ENCODE results near the gene C1R.

The C1R gene

GRCh38 chr12:7090222-7090998, 1.8 kb downstream of the C1R start:
- no peak for TF ChIP-seq CTCF (IDR thresholded peaks at IDR 0.05; ENCODE audit: low read depth, low read length)
- DNase-seq (ENCODE audit: extremely low read depth, low read depth): no peak

DNA sequence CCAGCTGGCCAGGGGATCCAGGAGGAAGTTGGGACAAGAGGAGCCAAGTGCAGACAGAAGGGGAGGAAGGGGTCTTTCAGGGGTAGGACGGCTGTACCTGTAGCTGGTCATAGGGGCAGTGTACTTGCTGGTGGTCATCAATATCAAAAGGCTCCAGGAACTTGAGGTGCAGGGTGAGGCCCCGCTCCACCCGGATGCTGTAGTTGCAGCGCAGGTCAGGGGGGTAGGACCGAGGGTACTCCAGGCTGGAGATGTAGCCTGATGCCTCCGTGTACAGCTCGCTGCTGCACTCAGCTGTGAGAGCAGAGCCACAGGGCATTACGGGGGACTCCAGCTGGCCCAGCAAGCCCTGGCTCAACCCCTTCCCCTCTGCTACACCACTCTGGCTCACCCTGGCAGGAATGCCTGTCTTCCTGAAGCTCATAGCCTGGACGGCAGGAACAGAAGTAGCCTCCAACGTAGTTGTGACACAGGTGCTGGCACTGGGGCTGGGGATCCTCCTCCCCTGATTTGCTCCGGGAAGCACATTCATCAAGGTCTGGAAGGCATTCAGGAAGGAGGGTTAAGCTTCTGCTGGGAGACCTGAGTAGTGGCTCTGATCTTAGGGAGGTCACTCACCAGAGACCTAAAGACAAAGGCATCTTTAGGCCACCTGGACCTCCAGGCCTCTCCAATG, 2.9 kb downstream of the C1R start:
- no peak for TF ChIP-seq CTCF (IDR thresholded peaks at IDR 0.05; ENCODE audit: low read depth, low read length)
- no peak for DNase-seq (ENCODE audit: extremely low read depth, low read depth)

DNA sequence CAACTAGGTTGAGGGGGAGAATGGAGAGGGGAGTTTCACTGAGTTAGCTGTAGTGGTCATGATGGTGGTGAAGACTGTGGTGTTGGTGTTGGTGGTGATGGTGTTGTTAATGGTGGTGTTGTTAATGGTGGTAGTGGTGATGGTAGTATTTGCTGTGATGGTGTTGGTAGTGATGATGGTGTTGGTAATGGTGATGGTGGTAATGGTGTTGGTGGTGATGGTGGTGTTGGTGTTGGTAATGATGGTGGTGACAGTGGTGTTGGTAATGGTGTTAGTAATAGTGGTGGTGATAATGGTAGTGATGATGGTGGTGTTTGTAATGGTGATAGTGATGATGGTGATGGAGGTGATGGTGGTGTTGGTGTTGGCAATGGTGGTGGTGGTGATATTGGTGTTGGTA, 9.1 kb downstream of the C1R start:
- TF ChIP-seq CTCF (IDR thresholded peaks at IDR 0.05; ENCODE audit: low read depth, low read length): no peak
- no peak for DNase-seq (ENCODE audit: extremely low read depth, low read depth)

DNA sequence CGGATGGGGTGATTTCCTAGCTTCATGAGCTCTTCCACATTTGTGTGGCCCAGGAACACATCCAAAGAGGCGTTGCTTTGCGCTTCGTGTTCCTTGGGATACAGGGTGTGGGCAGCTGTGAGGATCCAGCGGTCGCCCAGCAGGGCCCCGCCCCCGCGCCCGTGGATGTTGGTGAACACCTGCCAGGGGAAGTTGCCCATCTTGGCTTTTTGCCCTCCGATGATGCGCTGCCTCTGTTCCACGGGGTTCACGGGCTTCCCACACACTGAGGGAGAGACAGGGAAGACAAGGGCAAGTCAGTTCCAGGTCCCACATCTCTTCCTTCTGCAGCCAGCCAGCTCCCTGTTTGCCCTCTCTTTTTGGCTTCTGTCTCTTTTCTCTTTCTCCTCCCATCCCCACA, 11.2 kb downstream of the C1R start:
- no peak for DNase-seq (ENCODE audit: extremely low read depth, low read depth)
- no peak for TF ChIP-seq CTCF (IDR thresholded peaks at IDR 0.05; ENCODE audit: low read depth, low read length)

- no peak for TF ChIP-seq CTCF (IDR thresholded peaks at IDR 0.05; ENCODE audit: low read depth, low read length)
- no peak for DNase-seq (ENCODE audit: extremely low read depth, low read depth)
Measured at GRCh38 chr12:7079826-7080125, 12.5 kb downstream of the C1R start.

DNA sequence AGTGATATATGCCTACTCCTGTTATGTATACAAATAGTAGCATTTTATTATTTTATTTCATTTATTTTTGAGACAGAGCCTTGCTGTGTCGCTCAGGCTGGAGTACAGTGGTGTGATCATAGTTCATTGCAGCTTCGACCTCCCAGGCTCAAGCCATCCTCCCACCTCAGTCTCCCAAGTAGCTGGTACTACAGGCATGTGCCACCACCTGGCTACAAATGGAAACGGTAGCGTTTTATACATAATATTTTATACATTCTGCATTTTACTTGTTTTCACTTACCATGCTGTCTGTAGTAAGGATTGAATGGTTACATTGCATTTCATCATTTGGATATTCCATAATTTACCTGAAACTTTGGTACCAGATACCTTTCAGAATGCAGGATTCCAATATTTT, 14.1 kb downstream of the C1R start:
- TF ChIP-seq CTCF (IDR thresholded peaks at IDR 0.05; ENCODE audit: low read depth, low read length): no peak

DNA sequence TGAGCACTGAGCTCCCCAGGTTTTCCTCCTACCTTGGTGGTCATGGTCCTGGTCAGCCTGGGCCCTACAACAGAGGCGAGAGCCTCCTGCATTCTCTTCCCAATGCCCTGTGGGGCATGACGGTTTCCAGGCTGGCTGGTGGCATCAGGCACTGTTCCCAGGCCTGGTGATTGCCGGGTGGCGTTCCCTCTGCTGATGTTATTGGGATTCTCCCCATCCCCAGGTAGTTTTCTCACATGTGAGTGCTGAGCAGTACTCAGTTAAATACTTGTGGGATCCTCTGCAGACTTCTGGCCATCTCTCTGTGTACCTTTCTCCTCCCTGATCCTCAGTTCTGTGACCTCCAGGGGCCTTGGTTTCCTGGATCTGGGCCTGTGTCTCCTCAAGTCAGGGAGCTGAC, 15.8 kb downstream of the C1R start:
- DNase-seq (ENCODE audit: extremely low read depth, low read depth): no peak
- no peak for TF ChIP-seq CTCF (IDR thresholded peaks at IDR 0.05; ENCODE audit: low read depth, low read length)

More for the DNA sequence above, 14.1 kb downstream of the C1R start:
- DNase-seq (ENCODE audit: extremely low read depth, low read depth): no peak
